Stimulated activated CD4-positive, alpha-beta T cell treated with anti-CD3 and anti-CD28 coated beads, TNF-alpha, amount 100 ng/mL, for 1 hour (primary cell): ENCODE results near the gene NAGA.
A peak's percentile ranks its signal among the peaks of the same experiment; 100 is the strongest.
"Not testable (repeated sequence)": the region's sequence is repeated elsewhere in the genome, so short reads cannot be mapped to it uniquely, and the experiment has no call there.

ENCODE experiments used
- DNase-seq, 3 donors: peaks; one replicate each; pipeline ENCODE4 v3.0.0-alpha.2; 2020; ENCODE audit warnings: low read depth in 3 of 3, low spot score in 1 of 3

Gene NAGA

DNA sequence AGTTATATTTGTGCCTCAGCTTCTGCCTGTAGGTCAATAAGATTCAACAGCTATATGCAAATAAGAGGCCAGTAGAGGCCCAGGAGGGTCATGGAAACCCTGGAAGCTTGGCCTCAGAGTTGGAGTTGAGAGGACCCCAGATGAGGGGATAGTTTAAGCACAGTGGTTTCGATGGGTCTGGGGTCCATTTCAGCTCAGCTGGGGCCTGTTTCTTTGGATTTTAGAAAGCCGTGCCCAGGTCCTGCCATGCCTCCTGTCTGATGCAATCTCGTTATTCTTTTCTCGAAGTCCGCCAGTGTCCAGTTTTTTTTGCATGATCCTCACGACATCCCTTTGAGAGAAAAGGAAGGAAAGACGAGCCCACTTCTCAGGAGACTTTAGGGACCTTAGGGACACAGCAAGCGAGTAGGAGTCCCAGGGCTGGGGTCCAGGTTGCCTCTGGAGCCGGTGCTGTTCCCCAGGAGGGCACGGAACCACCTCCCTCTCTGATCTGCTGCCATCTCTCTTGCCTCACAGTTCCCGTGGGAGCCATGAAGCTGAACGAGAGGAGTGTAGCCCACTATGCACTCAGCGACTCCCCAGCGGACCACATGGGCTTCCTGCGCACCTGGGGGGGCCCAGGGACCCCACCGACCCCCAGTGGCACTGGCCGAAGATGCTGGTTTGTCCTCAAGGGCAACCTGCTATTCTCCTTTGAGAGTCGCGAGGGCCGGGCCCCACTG is 6.3 kb upstream of the NAGA start:
- DNase-seq, result no peak

DNA sequence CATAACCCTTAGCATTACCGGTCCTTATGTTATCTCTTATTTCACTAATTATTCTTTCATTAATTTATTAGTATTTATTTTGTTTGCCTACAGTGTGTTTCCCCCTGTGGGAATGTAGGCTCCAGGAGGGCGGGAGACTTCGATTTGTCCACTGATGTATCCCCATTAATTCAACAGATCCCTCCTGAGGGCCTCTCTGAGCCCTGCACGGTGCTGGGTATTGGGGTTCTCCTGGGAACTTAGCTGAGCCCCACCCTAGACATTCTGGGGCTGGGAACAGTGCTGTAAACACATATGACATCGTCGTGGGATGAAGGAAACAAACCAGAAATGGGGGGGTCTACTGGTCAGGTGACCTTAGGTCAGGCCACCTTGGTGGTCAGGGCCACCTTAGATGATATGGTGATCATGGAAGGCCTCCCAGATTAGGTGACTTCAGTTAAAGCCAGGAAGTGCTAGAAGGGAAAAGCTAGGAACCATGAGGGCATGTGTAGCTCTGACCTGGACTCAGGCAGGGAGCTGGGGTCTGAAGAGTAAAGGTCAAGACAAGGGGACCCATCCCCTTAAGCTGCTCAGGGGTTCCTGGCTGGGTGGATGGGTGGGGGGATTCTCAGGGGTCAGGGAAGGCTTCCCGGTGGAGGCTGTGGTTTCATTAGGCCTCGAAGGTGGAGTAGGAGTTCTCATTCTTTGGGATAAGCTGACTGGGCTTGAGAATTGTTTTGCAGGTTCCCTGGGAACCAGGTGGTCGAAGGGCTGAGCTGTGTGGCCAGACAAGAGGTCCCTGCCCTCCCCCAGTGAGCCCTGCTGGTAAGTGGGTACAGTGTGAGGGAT is 4.4 kb upstream of the NAGA start:
- DNase-seq, result no peak

DNA sequence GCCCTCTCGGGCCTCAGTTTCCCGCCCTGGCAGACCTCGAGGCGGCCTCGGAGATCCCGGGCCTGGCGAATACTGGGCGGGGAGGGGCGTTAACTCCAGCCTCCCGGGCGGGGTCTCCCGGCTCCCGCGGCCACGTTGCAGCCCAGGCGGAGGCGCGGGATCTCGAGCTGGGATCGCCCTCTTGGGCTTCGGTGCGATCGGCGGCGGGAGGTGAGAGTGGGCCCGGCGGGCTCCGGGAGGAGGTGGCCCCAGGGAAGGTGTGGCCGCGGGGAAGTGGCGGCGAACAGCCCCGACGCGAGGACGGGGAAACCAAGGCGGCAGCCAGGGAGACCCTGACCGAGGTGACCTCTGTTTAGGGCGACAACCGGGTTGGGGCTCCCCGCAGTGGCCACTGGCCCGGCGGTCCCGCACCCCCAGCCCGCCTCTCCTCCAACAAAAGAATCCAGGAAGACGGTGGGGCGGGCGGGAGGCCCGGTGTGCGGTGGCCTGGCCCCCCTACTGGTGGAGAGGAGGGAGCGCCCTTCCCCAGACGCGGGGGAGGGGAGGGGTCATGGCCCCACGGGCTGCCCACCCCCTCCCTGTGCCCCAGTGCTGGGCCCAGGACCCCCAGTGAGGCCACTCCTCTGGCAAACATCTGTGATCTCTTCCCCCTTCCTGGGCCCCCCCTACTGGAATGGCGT is 3.7 kb upstream of the NAGA start, which contains the start of gene PHETA2:
Gene PHETA2 (plus strand): TSS at position 117 of the 680 bp plus-strand sequence. CDS start 3,046 bp downstream, outside the sequence.
- DNase-seq, result peak in 1 of 3 donors; percentile 35

DNA sequence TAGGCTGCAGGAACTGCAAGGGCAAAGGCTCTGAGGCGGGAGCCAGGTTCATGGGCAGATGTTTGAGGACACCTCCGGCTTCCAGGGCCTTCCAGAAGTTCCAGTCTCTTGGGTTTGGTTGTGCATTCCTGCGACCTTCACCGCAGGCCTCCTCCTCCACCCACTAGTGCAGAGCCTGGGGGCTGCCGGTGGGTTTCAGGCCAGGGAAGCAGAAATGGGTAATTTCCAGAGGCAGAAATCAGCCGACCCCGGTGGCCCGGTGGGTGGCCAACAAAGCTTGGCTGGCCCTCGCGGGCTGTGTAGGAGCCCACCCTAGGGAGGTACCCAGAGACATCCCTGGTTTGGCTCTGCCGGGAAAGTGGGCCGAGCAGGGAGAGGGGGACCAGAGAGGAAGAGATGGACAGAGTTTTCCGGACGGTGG is 3.0 kb upstream of the NAGA start:
- DNase-seq, result no peak

DNA sequence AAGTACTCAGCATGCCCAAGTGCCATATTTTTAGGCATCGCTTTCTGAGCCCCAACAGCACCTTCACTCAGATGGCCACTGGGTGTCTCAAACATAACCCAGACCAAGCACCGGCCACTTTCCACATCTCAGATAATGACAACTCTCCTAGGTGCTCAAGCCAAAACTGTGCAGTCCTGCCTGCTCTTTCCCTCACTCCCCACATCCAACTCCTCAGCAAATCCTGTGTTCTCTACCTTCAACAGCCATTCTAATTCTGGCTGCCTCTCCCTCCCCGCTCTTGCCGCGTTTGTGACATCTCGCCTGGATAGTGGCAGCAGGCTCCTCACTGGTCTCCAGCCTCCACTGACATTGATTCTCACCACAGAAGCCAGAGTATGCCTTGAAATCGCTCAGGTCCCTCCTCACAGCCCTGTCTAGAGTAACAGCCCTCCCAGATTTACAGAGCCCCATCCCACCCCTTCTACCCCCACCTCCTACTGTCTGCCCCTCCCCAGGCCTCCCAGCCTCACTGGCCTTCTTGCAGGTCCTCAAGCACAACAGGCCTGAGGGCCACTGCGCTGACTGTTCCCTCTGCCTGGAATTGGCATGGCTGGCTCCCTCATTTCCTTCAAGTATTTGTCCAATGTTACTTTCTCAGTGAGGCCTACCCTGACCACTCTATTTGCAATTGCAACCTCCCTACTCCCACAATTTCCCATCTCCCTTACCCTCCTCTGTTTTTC is 2.2 kb upstream of the NAGA start:
- no peak for DNase-seq

- DNase-seq, result not testable (repeated sequence)
These were observed 896 bp upstream of the NAGA start for GRCh38 chr22:42071508-42071907.

GRCh38 chr22:42069801-42070516 is 653 bp downstream of the NAGA start:
- no peak for DNase-seq

DNA sequence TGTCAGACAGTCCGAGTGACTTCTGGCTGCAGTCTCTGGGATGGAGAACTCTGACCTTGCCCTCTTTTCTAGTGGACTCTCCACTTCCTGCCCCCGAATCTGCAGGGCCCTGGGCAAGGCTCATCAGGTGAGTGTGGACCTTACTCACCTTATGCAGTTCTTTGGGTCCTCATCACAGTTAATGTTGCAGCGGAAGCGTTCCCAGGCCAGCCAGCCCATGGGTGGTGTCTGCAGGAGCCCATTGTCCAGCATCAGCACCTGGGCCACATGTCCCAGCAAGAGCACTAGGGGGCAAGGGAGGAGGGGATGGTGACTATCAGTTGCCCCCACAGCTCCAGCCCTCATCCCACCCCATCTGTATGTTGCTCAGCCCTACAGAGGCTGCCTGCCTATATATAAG is 2.3 kb downstream of the NAGA start:
- DNase-seq, result no peak

- DNase-seq, result no peak
These were observed 2.9 kb downstream of the NAGA start for GRCh38 chr22:42067671-42068251.

GRCh38 chr22:42066937-42067336 is 3.7 kb downstream of the NAGA start:
- DNase-seq, result no peak

- no peak for DNase-seq
These were observed 4.4 kb downstream of the NAGA start for GRCh38 chr22:42066126-42066761.

DNA sequence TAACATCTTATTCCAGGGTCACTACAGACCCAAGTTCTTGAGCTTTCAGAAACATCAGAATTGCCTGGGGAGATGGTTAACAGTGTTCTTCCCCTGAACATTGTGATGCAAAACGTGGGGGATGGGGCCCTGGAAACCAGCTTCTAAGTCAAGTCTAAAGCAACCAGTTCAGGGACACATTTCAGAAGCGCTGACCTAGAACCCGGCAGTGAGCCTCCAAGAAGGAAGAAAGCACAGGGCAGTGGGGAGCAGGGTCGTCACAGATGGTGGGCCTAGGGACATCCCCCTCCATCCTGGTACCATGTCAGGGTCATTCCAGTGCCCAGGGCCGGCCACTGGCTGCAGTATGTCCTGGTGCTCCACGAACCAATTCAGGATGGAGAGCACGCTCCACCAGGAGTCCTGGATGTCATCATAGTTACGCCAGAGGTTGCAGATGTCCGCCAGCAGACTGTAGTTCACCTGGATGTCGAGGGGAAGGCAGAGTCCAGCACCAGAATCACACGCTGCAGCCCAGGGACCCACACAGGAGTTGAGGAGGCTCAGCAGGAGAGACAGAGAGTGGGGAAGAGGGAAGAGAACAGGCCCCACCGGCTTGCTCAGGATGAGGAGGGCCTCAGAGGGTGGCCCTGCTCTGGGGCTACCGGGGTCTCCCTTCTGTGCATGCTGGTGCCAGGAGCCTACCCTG is 5.0 kb downstream of the NAGA start:
- DNase-seq, result no peak

DNA sequence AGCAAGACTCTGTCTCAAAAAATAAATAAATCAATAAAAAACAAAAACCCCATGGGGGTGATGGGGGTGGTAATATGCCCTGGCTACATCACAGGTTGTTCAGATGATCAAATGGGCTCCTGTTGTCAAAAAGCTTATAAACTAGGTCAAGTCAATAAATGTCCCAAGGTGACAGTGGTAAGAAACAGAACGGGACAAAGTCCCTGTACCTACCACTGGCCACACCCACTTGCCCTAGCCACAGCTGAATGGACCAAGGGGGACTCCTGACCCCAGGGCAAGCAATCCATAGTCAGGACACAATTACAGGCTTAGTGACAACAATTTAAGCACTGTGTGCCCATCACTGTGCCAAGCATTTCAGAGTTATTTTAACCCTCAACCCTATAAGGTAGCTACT is 6.0 kb downstream of the NAGA start:
- no peak for DNase-seq

DNA sequence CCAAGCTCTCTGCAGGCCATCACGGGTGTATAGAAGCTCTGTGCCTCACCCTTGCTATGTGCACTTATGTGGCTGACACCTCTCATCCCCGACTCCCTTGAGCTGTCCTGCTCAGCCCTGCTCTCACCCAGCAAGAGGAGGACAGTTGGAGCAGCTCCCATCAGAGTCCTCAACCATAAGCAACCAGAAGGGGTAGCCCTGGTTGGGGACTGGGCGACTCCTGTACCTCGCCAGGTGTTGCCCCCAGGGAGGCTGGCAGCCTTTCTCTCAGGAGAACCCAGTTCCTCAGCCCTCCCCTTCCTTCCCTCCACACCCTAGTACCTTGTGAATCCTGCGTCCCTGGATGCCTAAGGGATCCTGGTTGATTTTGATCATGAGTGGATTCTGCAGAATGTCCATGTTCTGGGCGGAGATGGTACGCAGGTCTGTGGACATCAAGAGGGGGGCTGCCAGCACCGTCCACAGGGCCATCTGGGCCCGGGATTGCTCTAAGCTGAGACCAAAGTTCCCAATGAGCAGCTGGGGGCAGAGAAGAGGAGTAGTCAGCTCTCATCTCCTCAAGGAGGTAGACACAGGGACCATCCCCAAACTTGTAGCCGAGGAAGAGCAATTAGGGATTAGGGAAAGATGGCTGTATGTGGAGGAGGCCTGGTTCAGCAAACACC is 8.0 kb downstream of the NAGA start:
- DNase-seq, result no peak

DNA sequence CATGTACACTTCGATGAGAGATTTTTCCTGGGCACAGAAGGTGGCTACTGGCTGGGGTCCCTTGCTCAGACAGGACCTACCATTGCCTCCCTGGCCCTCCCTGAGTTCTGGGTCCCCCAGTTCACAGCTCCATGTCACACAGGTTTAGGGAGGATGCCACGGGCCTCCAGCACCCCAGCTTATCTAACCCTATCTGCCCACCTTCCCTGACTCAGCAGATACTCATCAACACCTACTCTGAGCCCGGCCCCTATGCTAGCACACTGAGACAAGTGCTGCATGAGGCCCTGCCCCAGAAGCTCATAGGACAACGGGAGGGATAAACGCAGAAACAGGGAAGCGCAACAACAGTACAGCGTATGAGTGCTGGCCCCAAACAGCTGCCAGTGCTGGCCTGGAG is 9.6 kb downstream of the NAGA start:
- DNase-seq, result no peak

DNA sequence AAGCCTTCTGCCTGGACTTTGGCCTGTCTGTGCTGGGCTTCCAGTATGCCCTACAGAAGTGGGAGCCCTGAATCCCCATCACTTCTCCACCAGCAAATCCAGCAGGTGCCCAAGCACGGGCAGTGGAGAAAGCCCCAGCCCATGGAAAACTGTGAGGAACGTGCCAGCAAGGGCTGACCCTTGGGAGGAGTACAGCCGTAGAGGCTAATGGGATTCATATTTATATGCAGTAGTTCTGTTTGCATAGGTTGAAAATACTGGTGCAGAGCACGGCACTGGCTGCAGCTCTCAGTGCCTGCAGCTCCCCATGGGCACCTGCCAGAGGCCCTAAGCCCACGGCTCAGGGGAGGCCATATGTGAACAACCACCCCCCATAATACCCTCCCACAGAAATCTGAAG is 10.1 kb downstream of the NAGA start:
- DNase-seq, result no peak

GRCh38 chr22:42056757-42057511 is 13.7 kb downstream of the NAGA start:
- DNase-seq, result no peak

- DNase-seq, result no peak
These were observed 17.8 kb downstream of the NAGA start for GRCh38 chr22:42052765-42053164.
